ENCODE results near the gene RCOR1.

DNA sequence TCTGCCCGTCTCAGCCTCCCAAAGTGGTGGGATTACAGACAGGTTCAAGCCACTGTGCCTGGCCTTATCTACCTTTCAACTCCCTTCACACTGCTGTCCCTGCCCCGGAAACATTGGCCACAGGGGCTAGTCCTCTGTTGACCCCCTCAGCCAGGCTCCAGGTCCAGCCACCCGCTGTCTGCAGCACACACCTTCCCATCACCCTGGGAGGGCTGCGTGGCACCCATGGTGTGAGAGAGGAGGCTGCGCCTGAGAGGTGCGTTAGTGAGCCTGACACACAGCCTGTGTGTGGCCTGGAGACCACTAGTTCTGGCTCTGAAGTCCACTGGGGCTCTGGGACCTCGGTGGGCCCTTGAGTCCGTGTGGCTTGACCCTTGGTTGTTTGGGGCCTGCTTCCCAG is 156.4 kb downstream of the RCOR1 start:
- TF ChIP-seq POLR2AphosphoS5 (IDR thresholded peaks at IDR 0.05) (no peak), POLR2A (IDR thresholded peaks at IDR 0.05) (no peak)
- TF ChIP-seq, protein P1, sequence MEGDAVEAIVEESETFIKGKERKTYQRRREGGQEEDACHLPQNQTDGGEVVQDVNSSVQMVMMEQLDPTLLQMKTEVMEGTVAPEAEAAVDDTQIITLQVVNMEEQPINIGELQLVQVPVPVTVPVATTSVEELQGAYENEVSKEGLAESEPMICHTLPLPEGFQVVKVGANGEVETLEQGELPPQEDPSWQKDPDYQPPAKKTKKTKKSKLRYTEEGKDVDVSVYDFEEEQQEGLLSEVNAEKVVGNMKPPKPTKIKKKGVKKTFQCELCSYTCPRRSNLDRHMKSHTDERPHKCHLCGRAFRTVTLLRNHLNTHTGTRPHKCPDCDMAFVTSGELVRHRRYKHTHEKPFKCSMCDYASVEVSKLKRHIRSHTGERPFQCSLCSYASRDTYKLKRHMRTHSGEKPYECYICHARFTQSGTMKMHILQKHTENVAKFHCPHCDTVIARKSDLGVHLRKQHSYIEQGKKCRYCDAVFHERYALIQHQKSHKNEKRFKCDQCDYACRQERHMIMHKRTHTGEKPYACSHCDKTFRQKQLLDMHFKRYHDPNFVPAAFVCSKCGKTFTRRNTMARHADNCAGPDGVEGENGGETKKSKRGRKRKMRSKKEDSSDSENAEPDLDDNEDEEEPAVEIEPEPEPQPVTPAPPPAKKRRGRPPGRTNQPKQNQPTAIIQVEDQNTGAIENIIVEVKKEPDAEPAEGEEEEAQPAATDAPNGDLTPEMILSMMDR (IDR thresholded peaks at IDR 0.05) = no peak

Data from upper lobe of left lung (tissue), 4 donors.